ENCODE results near the gene EEA1.
"Not testable (repeated sequence)": the region's sequence is repeated elsewhere in the genome, so short reads cannot be mapped to it uniquely, and the experiment has no call there.

The EEA1 gene

DNA sequence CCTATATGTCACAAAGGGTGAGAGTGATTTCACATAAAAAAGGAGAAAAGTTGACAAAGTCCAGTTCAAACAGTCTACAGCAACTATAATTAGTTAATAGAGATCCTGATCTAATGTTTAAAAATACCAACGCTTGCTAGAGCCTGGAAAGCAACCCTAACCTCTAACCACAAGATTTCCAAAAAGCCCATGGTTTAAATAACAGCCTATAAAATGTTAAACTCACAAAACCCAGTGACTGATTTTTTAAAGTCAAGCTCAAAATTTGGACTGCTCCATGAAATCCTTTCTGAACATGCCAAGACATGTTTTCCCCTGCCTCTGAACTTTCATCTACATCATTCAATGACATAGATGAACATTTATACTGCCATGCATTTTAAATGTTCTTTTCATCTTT lies 144.7 kb downstream of the EEA1 start:
- Mint-ChIP-seq H3K9me3 (no peaks in the 10 kb centered on the region), H3K36me3 (ENCODE audit: low read depth) (peaks cover 36% of the 10 kb centered on the region), H3K27me3 (no peaks in the 10 kb centered on the region), H3K27ac (no peak overlapping the region), H3K4me3 (no peak overlapping the region), H3K4me1 (ENCODE audit: low read depth) (no peaks in the 10 kb centered on the region)

GRCh38 chr12:92779902-92780301 lies 149.2 kb downstream of the EEA1 start:
- Mint-ChIP-seq H3K4me1 (ENCODE audit: low read depth) (no peaks in the 10 kb centered on the region), H3K27me3 (no peaks in the 10 kb centered on the region), H3K27ac (no peak overlapping the region), H3K4me3 (no peak overlapping the region), H3K9me3 (no peaks in the 10 kb centered on the region), H3K36me3 (ENCODE audit: low read depth) (peaks cover 58% of the 10 kb centered on the region)

- no peak overlapping the region for H3K27ac Mint-ChIP-seq
- H3K27me3 Mint-ChIP-seq, result no peaks in the 10 kb centered on the region
- no peaks in the 10 kb centered on the region for H3K9me3 Mint-ChIP-seq
- no peaks in the 10 kb centered on the region for H3K4me1 Mint-ChIP-seq (ENCODE audit: low read depth)
- no peak overlapping the region for H3K4me3 Mint-ChIP-seq
- H3K36me3 Mint-ChIP-seq (ENCODE audit: low read depth), result peaks cover 56% of the 10 kb centered on the region
Observed at GRCh38 chr12:92778525-92778924, 150.6 kb downstream of the EEA1 start.

DNA sequence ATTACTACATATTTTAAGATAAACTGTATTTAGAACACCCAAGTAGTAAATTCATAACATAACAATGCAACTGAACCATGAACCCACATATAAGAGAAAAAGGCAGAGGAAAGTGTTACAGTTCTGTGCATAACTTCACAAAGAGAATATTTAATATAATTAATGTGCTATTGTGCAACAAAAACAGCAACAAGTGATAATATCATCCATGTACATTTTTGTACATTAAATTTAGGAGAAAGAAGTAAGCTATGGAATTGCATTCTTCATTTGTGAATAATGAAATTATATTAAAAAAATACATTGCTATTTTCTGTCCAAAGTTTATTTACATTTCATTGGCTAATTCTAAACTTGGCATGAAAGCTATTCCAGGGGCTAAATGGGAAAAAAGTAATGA lies 153.7 kb downstream of the EEA1 start:
- Mint-ChIP-seq H3K27ac (peak overlapping the region; percentile 46), H3K36me3 (ENCODE audit: low read depth) (peaks cover 51% of the 10 kb centered on the region), H3K4me1 (ENCODE audit: low read depth) (peaks cover 9% of the 10 kb centered on the region), H3K4me3 (no peak overlapping the region), H3K27me3 (no peaks in the 10 kb centered on the region), H3K9me3 (no peaks in the 10 kb centered on the region)

DNA sequence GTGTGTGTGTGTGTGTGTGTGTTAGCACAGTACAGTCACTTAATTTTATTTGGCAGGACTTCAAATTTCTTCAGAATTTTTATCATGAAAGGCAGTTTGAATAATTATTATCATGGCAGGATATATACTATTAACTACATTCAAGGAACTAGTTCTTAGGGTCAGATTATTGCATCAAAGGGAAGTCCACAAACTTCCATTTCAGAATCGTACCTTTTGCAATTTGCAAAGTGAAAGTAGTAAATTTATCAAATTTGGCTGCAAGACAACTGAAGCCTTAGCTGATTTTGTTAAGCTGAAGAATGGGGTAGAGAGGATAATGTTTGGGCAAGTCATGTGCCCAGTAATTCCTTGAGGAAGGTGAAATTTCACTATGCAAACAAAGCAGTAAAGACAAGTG lies 158.1 kb downstream of the EEA1 start:
- H3K27ac Mint-ChIP-seq, result no peak overlapping the region
- peaks cover 24% of the 10 kb centered on the region for H3K36me3 Mint-ChIP-seq (ENCODE audit: low read depth)
- no peaks in the 10 kb centered on the region for H3K9me3 Mint-ChIP-seq
- no peak overlapping the region for H3K4me3 Mint-ChIP-seq
- H3K27me3 Mint-ChIP-seq, result no peaks in the 10 kb centered on the region
- H3K4me1 Mint-ChIP-seq (ENCODE audit: low read depth), result peaks cover 28% of the 10 kb centered on the region

DNA sequence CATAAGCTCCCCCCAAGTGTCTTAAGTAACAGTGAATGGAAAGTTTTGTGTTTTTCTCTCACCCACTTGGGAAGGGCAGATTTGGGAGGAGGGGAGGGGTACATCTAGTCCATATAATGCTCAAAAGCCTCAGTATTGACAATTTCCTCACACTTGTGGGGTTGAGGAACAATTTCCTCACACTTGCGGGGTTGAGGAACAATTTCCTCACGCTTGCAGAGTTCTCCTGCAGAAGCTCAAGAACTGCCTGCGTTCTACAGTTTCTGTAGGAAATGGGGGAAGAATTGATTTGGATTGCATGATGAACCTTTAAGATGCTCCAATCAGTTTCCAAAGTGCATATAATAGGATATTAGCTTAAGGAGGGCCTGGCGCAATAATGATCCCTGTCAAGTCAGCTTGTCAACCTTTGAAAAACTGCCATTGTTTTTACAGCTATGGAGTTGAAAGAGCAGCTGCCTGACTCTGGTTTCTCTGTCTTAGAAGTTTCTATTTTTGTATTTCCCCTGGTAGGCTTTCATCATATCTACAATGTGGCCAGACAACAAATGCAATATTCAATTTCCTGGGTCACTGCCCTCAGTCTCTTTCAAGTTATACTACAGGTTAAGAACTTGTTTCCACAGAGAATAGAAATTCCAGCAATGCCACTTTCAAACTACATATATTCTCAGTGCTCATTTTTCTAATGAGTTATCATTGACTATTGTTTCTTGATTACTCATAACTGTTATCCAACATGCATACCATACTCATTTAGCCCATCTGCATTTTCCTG lies 159.8 kb downstream of the EEA1 start:
- peaks cover 17% of the 10 kb centered on the region for H3K36me3 Mint-ChIP-seq (ENCODE audit: low read depth)
- no peaks in the 10 kb centered on the region for H3K27me3 Mint-ChIP-seq
- no peaks in the 10 kb centered on the region for H3K9me3 Mint-ChIP-seq
- H3K27ac Mint-ChIP-seq, result no peak overlapping the region
- H3K4me1 Mint-ChIP-seq (ENCODE audit: low read depth), result peaks cover 28% of the 10 kb centered on the region
- H3K4me3 Mint-ChIP-seq, result no peak overlapping the region

DNA sequence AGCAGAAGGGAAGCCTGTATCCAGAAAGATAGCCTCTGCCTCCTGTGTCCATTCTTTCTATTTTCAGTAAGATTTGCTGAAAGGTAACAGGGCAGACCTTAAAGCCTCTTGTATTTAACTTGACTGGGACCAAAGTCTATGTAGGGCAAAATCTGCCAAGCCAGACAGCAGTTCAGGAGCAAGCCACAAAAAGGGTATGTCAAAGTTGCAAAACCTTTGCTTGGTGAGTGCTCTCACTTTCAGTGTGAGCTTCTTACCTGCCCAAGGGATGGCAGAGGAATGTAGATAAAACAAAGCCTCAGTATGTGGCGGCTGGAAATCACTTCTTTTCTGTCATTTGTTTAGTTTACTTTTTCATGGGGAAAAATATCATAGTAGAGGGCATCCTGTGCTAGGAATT lies 163.2 kb downstream of the EEA1 start:
- H3K27ac Mint-ChIP-seq, result no peak overlapping the region
- no peaks in the 10 kb centered on the region for H3K9me3 Mint-ChIP-seq
- peaks cover 24% of the 10 kb centered on the region for H3K4me1 Mint-ChIP-seq (ENCODE audit: low read depth)

GRCh38 chr12:92764831-92765230 lies 164.3 kb downstream of the EEA1 start:
- H3K4me3 Mint-ChIP-seq, result no peak overlapping the region
- no peaks in the 10 kb centered on the region for H3K9me3 Mint-ChIP-seq
- H3K4me1 Mint-ChIP-seq (ENCODE audit: low read depth), result peaks cover 13% of the 10 kb centered on the region
- H3K36me3 Mint-ChIP-seq (ENCODE audit: low read depth), result no peaks in the 10 kb centered on the region
- no peak overlapping the region for H3K27ac Mint-ChIP-seq
- peaks cover 8% of the 10 kb centered on the region for H3K27me3 Mint-ChIP-seq

More for the DNA sequence above, 163.2 kb downstream of the EEA1 start:
- no peak overlapping the region for H3K4me3 Mint-ChIP-seq
- peaks cover 5% of the 10 kb centered on the region for H3K36me3 Mint-ChIP-seq (ENCODE audit: low read depth)
- H3K27me3 Mint-ChIP-seq, result peaks cover 8% of the 10 kb centered on the region

GRCh38 chr12:92762773-92763172 lies 166.3 kb downstream of the EEA1 start:
- Mint-ChIP-seq H3K27ac (no peak overlapping the region), H3K9me3 (no peaks in the 10 kb centered on the region), H3K4me1 (ENCODE audit: low read depth) (no peaks in the 10 kb centered on the region)

GRCh38 chr12:92759634-92760268 lies 169.3 kb downstream of the EEA1 start:
- Mint-ChIP-seq H3K36me3 (ENCODE audit: low read depth) (no peaks in the 10 kb centered on the region), H3K27ac (no peak overlapping the region), H3K27me3 (peaks cover 27% of the 10 kb centered on the region)

More at GRCh38 chr12:92762773-92763172, 166.3 kb downstream of the EEA1 start:
- Mint-ChIP-seq H3K4me3 (no peak overlapping the region), H3K27me3 (peaks cover 16% of the 10 kb centered on the region), H3K36me3 (ENCODE audit: low read depth) (no peaks in the 10 kb centered on the region)

GRCh38 chr12:92757597-92758121 lies 171.4 kb downstream of the EEA1 start:
- H3K27me3 Mint-ChIP-seq, result peaks cover 22% of the 10 kb centered on the region
- H3K4me1 Mint-ChIP-seq (ENCODE audit: low read depth), result peaks cover 5% of the 10 kb centered on the region
- no peak overlapping the region for H3K27ac Mint-ChIP-seq
- H3K9me3 Mint-ChIP-seq, result no peaks in the 10 kb centered on the region
- H3K4me3 Mint-ChIP-seq, result no peak overlapping the region
- H3K36me3 Mint-ChIP-seq (ENCODE audit: low read depth), result no peaks in the 10 kb centered on the region

More at GRCh38 chr12:92759634-92760268, 169.3 kb downstream of the EEA1 start:
- H3K4me1 Mint-ChIP-seq (ENCODE audit: low read depth), result peaks cover 5% of the 10 kb centered on the region
- H3K9me3 Mint-ChIP-seq, result no peaks in the 10 kb centered on the region
- no peak overlapping the region for H3K4me3 Mint-ChIP-seq

GRCh38 chr12:92756898-92757596 lies 172.0 kb downstream of the EEA1 start:
- H3K4me1 Mint-ChIP-seq (ENCODE audit: low read depth), result peaks cover 5% of the 10 kb centered on the region
- no peak overlapping the region for H3K4me3 Mint-ChIP-seq
- no peaks in the 10 kb centered on the region for H3K36me3 Mint-ChIP-seq (ENCODE audit: low read depth)
- H3K9me3 Mint-ChIP-seq, result no peaks in the 10 kb centered on the region
- no peak overlapping the region for H3K27ac Mint-ChIP-seq
- H3K27me3 Mint-ChIP-seq, result peaks cover 19% of the 10 kb centered on the region

DNA sequence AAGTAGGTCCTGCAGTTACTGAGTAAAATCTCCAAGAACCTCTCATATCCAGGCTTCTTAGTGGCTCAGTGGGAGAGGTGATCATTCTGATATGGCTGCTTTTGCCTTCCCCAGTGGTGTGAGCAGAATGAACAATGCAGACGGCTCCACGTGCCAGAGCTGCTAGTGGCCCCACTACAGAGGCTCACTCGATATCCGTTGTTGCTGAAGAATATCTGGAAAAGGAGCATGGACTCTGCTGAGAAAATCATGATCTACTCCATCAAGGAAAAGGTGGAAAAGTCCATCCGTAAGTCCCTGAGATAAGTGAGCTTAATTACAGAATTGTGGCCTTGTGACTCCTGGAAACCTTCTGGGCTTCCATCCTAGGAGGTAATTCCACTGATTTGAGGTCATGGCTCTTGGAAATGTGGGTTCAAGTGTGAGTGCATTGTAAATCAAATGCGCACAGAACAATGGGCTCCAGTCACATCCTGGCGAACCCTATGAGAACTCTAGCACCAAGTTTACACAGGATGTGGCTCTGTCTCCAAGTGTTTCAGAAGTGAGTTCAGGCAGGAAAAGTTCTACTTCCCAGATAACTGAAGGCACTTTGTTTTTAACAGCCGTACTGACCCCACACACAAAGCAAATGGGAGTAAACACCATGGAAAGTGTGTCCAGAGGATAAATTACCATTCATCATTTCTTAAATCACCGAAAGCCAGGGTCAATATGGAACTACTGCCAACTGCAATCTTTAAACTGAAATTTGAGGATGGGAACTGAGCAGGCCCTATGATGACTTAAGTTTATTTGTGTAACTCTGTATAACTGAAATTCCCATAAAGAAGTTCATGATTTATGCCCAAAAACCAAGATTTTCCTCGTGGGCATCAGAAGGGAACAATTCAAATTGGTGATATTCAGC lies 174.9 kb downstream of the EEA1 start:
- Mint-ChIP-seq H3K9me3 (no peaks in the 10 kb centered on the region), H3K4me1 (ENCODE audit: low read depth) (peaks cover 5% of the 10 kb centered on the region), H3K27ac (no peak overlapping the region), H3K4me3 (no peak overlapping the region), H3K36me3 (ENCODE audit: low read depth) (no peaks in the 10 kb centered on the region), H3K27me3 (peaks cover 19% of the 10 kb centered on the region)

- not testable (repeated sequence) for H3K27ac Mint-ChIP-seq; H3K9me3 Mint-ChIP-seq; H3K4me1 Mint-ChIP-seq (ENCODE audit: low read depth); H3K4me3 Mint-ChIP-seq; H3K27me3 Mint-ChIP-seq; H3K36me3 Mint-ChIP-seq (ENCODE audit: low read depth)
Observed at GRCh38 chr12:92749691-92750090, 179.4 kb downstream of the EEA1 start.

All from stimulated activated naive CD8-positive, alpha-beta T cell treated with anti-CD3 and anti-CD28 coated beads, Interleukin-15, Interleukin-2, amounts not matched to agents 100 ng/mL and 50 ng/mL, for 24 hours (primary cell).